ENCODE results near the gene COX17.

The COX17 gene

GRCh38 chr3:119625451-119626153 is 51.6 kb downstream of the COX17 start:
- in situ Hi-C loops (cut with HindIII; ENCODE audit: low sequenced_read_pairs): no loop called here

- in situ Hi-C loops (cut with HindIII; ENCODE audit: low sequenced_read_pairs): no loop called here
Measured at GRCh38 chr3:119624002-119624720, 53.0 kb downstream of the COX17 start.

GRCh38 chr3:119620899-119621298 is 56.3 kb downstream of the COX17 start:
- in situ Hi-C loops (cut with HindIII; ENCODE audit: low sequenced_read_pairs): no loop called here
